GM18519 (cell line): ENCODE data around the gene CFAP210.

ENCODE experiments used
- ATAC-seq: cut with Tn5 transposase; IDR thresholded peaks from one replicate; pipeline ENCODE4 v1.9.1; 2021; ENCODE audit warnings: mild to moderate bottlenecking, moderate library complexity; ENCODE audit not compliant: unreplicated experiment, low FRiP score

The CFAP210 gene, protein sequence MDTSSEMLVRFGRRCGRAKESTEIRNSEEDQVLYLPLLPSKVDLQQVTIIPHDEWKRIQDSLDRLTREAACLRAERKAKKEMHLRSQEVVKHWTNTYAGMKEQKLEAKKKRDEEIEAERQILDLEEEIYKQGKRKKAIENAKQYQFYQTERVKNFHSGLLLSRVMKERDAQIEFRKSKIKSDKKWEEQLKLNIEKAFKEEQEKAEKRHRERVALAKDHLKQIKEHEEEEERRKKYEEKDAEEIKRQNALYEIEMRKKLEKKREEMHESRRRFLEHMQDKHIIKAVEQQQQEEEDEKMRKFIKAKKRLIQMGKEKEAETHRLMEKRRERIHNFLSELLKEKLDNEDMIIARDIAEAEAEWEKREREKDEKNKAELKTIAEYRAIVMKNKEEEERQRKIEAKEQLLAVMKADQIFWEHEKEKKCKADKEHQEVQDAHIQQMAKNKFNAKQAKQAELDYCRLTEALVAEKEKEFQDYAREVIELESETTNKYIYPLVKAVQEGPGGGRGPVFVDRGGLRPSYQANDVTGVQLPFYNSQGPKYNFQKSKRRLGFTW

DNA sequence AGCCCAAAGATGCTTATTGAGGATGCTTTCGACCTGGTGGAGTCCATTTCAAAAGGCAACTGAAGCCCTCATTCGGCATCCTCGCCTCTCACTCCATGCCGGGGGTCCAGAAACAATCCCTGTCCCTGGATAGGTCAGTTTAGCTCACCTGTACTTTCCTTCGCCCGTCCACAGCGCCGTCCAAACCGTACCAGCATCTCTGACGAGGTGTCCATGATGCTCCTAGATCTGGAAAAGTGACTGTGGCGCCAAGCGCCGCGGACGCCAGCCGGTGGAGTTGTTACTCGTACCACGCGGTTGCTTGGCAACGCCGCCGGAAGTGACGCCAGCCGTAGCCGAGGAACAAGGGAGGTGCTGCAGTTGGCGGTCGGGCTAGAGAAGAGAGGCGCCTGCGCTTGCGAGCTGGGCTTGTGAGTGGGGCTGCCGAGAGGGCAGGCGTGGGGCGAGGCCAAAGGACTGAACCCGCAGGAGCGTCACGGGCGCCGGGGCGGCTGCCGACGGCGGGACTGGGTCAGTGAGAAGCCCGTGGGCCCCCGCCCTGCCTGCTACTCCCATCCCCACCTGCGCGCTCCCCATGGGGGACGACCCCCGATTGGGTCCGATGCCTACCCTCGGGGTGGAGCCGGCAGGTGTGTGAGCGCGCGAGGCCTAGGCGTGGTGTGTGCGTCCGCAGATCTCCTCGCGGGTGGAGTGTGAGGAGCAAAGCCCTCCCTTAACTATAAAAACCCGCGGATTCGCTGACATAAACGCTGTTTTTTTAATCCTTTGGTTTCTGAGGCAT lies at the start of gene CFAP210, which contains the start of gene PHOSPHO2:
Gene CFAP210, minus strand, starts transcription at position 293 of the 781 bp plus-strand sequence. Its CDS starts 78 bp downstream, at position 215.
Gene PHOSPHO2, plus strand, starts transcription at position 357 of the 781 bp plus-strand sequence. CDS start 6,503 bp downstream, outside the sequence.
- peak; percentile 99 for ATAC-seq

DNA sequence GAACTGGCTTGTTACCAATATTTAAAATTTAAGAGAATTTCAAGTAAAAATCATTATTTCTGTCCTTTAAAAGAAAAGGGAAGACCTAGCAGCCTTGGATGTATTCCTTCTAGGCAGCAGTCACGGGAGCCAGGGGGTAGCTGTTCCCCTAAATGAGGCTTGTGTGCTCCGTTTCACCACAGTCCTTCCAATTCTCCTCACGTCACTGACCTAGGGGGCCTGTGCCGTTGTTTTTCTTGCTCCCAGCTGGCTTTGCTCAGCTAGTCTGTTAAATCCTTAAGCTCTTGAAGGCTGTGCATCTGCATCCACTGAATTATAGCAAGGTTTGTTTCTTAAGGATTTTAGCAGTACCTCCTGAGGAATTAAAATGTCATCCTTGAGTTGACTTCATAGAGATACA lies 49.3 kb upstream of the CFAP210 start:
- ATAC-seq, result no peak

DNA sequence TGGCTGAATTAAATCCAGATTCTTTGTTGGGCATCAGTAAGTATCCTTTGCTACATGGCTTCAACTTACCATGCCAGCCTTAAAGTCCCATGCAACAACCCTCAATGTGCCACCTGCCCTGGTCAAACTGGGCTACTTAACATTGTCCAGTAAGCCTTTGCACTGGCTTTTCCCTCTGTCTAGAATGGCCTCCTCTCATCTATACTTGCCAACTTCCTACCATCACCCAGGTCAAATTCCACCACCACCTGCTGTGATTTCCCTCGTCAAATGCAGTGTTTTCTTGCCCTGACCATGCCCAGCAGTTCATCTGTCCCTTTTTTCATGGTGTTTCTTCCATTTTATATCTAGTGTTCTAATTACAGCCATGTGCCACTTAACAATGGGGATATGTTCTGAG lies 45.1 kb upstream of the CFAP210 start:
- no peak for ATAC-seq

DNA sequence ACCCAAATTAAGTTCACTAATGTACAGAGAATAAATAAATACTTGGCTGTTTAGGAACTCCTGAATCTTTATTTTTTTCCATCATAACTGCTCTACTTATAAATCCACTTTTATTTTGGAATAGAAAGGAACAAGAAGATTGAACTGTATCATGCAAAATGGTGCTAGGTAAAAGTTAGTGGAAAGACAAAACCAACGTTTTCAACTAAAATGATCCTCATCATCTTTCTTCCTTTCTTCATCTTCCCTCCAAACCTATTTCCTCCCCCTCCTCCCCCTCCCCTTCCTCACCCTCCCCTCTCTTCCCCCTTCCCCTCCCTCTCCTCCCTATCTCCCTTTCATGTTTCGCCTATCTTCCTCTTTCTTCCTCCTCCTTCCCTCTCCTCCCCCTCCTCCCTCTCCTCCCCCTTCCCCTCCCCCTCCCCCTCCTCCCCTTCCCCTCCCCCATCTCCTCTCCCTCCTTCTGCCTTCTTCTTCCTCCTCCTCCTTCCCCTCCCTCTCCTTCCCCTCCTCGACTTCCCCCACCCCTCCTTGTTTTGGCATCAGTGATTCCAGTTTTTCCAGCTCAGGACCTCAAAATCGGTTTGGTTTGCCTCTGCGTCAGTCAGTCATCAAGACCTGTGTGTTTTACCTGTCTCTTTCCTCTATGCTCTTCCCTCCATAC lies 44.5 kb upstream of the CFAP210 start:
- ATAC-seq, result no peak

DNA sequence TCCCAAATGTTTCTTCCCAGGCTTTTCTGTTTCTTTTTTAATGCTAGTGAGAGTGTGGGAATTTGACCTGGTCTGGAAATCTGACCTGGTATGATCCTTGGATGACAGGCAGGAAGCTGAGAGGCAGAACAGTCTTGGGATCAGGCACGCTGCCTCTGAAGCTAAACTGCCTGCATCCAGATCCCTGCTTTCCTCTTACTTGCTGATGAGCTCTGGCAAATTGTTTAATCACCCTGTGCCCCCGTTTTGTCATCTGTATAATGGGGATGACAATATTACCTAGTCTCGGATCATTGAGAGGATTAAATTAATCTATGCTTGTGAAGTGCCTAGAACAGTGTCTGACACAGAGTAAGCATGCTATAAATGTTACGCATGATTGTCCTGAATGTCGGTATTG lies 42.7 kb upstream of the CFAP210 start:
- no peak for ATAC-seq

DNA sequence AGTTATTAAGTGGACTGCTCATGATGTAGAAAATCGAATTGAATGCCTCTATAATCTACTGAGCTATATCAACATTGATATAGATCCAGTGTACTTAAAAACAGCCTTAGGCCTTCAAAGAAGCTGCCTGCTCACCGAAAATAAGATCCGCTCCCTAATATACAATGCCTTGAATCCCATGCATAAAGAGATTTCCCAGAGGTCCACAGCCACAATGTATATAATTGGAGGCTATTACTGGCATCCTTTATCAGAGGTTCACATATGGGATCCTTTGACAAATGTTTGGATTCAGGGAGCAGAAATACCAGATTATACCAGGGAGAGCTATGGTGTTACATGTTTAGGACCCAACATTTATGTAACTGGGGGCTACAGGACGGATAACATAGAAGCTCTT lies 41.4 kb upstream of the CFAP210 start:
- ATAC-seq, result no peak

DNA sequence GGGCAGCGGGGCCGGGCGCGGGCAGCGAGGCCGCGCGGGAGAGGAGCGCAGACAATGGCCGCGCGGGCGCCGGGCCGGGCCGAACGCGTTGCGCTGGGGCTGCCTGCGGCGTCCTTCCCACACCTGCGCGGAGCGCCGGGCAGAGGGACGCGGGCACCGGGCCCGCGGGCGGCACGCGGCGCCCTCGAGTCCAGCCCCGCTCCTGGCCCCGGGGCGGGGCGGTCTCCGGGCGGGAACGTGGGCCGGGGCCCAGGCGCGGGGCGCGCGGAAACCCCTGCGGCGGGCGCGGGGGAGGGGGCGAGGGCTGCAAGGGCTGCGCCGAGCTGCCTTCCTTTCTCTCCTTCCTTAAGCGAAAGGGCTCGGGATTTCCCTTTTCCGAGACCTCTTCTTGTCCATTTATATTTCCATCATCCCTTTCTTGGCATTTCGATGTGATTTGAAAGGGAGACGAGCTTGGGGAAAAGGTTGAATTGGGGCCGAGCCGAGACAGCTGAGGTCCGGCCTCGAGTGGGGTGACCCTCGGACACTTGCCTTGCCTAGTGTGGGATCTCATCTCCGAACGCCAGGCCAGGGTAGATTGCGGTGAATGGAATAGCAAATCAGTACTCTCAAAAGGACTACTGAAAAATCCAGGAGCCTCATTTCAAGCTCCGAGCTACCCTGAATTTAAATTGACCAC lies 40.1 kb upstream of the CFAP210 start:
- peak; percentile 20 for ATAC-seq

DNA sequence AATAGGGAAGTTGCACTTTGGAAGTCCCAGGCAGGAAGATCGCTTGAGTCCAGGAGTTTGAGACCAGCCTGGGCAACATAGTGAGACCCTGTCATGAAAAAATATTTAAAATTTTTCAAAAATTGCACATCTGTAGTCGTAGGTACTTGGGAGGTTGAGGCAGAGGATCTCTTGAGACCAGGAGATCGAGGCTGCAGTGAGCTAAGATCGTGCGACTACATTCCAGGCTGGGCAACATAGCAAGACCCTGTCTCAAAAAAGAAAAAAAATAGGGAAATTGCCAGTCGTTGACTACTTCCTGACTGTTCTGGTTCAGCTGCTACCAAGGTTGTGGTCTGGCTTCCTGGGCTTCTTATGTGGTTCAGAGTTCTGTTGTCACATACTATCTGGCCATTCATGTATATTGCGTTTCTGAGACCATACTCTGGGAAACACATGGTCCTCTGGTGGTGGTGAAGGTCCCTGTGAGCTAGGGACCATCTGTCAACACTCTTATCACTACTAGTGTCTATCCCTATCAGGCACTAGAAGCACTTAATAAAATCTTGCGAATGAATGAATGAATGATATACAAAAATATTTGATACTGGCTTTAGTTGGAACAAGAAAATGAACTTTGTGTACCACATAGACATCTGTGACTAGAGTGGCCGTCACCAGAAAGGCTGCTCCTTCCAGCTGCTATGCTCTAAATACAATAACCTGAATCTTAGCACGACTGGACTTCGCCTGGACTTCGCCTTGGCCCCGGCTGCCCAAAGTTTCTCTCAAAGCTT lies 38.6 kb upstream of the CFAP210 start:
- ATAC-seq, result no peak

DNA sequence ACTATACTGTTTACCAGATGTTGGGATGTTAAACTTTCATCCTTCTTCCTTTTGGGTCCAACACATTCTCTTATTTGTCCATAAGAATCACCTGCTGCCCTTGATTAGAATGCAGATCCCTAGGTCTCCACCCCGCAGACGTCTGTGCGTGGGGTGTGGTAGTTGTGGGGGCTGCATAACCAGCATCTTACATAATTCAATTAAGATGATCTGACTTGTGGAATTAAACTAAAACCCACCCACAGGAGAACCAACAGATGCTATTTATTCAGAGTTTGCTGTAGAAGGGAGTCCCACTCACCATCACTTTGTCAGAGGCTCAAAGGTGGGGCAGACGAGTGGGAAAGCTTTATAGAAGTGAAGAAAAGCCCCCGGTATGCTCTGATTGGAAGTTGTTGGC lies 37.9 kb upstream of the CFAP210 start:
- ATAC-seq, result no peak

DNA sequence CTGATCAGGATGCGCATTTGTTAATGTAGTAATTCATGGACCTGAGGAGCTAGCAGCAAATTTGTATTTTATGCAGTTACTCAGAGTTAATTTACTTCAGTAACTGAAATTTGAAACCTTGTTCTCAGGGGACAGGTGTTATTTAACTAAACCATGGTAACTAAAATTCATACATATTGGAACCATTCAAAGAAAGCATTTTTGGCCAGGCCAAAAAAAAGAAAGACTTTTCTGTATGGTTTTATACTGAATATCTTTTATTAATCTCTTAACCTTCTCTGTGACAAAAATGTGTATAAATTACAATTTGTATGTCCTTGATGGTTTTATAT lies 35.0 kb upstream of the CFAP210 start:
- no peak for ATAC-seq

DNA sequence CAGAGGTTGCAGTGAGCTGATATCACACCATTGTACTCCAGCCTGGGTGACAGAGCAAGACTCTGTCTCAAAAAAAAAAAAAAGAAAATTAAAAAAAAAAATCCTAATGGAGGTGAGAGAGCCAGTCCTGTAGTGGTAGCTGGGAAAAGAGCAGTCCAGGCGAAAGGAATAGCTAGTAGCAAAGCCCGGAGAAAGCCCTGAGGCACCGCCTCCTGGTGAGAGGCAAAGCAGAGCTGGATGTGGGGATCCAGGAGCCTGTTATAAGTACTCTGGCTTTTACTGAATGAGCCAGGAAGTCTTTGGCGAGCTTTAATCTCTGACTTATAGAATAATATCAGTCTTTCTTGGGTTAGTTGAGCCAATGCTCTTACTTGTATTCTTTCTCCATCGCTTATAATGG lies 32.9 kb upstream of the CFAP210 start:
- ATAC-seq, result no peak

DNA sequence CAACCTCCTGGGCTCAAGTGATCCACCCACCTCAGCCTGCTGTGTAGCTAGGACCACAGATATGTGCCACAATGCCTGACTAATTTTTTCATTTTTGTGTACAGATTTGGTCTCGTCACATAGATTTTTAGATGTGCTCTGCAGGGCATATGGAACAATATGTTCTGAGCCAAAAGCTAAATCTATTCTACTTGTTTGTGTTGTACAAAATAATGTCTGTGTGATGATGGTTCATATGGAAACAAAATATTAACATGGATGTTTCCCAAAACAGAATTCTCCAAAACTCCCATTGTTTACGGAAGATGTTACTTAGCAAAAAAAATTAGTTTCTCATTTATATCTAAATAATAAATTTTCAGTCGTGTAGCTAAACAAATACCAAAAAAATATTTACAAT lies 26.8 kb upstream of the CFAP210 start:
- no peak for ATAC-seq

DNA sequence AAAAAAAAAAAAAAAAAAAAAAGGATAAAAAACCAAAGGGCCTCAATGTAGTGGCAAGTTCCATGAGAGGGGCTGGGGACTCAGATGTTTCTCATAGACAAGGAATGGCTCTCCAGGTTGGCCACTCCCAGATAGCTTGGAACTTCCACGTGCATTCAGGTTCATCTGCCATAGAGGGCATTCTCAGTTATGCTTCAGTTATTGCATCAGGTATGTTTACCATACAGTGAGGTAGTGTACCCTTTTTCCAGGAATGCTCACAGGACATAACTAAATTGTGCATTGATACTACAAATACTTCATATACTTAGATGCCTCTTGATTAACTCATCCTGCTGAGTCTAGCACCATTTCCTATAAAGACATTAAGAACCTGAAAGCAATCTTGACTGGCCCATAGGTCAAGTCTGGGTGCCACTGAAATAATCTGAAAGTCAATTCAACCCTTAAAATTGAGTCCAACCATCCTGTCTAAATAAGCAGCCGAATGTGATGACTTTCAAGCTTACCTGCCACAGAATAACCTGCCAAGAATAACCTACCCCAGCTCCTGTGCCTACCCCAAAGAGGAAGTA lies 24.8 kb upstream of the CFAP210 start:
- ATAC-seq, result no peak

DNA sequence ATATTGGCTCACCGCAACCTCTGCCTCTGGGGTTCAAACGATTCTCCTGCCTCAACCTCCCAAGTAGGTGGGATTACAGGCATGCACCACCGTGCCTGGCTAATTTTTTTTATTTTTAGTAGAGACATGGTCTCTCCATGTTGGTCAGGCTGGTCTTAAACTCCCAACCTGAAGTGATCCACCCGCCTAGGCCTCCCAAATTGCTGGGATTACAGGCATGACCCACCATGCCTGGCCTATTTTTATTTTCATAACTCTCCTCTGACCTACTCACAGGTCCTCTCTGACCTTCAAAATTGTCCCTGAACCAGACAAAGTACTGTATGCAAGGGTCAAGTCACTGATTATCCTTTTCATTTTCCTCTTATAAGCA lies 23.5 kb upstream of the CFAP210 start:
- no peak for ATAC-seq

DNA sequence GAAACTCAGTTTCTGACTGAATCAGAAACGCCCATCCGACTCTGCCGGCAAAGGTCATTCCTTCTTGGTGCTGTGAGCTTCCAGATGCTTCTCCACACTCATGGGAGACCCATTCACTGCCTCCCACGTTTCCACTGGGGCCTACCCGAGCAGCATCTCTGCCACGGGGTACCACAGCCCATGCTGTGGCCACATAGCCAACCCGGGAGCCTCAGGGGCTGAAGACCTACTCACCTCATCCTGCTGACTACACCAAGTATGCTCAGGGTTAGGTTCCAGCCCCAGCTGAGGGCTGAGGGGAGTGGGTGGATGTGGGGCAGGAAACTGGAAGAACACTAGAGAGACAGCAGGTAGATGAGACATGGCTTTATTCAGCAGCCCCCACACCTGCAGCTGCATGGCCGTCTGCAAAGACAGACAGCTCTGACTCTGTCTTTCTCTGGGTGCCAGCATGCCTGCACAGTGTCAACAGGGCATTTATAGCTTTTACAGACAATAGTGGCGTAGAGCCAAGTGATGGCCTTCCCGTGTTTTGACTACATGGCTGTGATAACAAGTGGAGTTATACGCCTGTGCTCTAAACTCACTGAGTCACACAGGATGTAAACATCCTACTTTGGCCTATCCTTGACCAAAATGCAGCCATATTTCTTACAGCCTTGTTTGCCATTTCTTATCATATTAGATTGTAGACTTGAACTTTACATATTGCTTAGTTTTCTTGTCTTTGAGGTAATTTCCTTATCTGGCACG lies 22.9 kb upstream of the CFAP210 start:
- ATAC-seq, result no peak

DNA sequence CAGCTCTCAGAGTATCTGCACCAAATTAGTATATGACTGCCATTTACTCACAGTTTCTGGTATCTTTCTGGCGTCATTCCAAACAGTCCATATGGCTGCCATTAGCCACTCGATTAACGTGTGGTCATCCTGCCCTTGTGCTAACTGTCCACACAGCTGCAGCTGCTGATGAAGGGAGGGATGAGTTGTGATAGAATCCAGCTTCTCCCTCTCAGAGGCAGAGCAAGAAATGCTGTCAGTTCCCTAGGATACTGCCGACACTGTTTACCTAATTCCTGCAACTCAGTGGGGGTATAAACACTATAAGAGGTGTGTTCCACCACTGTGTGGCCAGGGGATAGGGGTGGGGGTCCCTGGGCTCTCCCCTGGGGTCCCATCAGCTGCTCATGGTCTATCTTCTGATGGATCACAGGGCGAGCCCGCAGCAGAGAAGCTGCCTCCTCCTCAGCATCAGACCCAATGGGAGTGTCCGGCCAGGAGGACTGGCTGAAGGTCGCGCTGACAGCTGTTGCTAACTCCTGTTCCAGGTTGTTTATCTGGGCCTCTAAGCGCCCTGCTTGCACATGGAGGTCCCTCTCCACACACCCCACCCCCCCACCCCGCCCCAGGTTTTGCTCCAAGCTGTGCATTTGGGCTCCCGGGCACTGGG lies 22.2 kb upstream of the CFAP210 start:
- ATAC-seq, result no peak

DNA sequence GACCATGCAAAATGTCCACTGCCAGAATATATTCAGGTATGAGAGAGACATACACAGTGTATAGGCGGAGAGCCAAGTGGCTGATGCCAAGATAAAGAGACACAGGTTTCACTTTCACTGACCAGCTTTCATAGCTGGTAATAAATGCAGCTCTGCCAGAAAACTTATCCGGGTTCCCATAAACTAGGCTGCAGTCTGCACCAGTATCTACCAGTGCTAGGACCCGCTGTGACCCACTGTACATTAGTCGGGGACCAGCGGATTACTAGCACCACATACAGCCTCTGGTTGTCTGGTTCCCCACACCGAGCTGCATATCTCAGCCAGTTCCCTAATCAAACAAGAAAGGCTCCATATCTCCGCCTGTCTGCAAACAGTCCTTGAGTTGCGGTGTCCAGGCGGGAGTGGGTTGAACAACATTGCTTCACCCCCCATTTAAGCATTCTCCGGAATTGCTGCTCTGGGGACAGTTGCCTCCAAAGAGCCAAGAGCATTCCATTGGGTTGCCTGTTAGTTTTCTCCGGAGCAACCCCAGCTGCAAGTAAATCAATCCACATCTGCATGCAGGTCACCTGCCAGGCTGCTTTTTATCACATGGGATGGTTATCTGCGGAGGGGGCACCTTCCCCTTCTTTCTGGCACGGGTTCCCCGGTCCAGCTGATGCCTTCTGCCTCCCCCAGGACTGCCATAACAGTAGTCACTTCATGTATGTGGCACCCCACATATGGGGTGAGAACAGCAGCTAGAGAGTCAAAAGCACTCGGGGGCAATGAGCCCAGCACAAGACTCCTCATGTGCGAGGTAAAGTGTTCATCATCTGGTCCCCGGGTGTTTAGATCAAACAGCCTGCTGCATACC lies 21.4 kb upstream of the CFAP210 start:
- no peak for ATAC-seq
